Stimulated activated CD4-positive, alpha-beta T cell treated with anti-CD3 and anti-CD28 coated beads, Interleukin-15, amount 100 ng/mL, for 1 hour (primary cell): Measurements from ENCODE around the gene SOX10.
"Not testable (repeated sequence)": the region's sequence is repeated elsewhere in the genome, so short reads cannot be mapped to it uniquely, and the experiment has no call there.

Experiments used
- DNase-seq, 2 donors: peaks; one replicate each; pipeline ENCODE4 v3.0.0-alpha.2; 2020; ENCODE audit warnings: low read depth in 1 of 2, low spot score in 1 of 2

SOX10 gene

DNA sequence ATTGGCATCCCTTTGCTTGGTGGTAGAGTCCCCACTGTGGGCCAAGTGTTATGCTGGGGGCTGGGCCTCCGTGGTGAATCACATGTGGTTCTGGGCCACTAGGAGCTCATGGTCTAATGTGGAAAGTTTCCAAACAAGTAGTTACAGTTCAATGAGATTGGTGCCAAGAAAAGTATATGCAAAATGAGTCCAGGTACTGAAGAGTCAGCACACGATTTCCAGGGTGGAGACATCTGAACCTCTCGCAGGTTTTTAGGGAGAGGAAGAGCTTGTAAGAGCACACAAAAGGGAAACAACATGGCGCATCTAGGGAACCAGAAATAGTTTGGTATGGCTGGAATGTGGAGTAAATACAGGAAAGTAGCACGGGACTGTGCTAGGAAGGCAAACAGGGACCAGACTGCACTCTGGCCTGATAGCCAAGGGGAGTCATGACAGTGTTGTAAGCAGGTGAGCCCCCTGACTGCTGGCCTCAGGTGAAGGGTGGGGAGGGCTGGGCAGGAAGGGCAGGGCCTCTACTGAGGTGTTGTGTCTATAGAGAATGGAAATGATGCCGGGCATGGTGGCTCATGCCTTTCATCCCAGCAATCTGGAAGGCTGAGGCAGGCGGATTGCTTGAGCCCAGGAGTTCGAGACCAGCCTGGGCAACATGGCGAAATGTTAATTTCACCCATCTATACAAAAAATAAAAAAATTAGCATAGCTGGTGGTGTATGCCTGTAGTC, 18.3 kb downstream of the SOX10 start:
- no peak for DNase-seq

DNA sequence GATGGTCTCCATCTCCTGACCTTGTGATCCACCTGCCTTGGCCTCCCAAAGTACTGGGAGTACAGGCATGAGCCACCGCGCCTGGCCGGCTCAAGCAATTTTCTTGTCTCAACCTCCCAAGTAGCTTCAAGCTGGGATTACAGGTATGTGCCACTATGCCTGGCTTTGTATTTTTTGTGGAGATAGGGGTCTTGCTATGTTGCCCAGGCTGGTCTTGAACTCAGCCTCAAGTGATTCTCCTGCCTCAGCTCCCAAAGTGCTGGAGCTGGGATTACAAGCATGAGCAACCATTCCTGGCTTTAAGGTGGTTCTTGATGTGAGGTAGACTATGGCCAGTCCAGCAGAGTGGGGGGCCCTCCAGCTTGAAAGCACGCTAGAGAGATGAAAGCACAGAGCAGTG, 23.3 kb downstream of the SOX10 start:
- DNase-seq, result no peak

DNA sequence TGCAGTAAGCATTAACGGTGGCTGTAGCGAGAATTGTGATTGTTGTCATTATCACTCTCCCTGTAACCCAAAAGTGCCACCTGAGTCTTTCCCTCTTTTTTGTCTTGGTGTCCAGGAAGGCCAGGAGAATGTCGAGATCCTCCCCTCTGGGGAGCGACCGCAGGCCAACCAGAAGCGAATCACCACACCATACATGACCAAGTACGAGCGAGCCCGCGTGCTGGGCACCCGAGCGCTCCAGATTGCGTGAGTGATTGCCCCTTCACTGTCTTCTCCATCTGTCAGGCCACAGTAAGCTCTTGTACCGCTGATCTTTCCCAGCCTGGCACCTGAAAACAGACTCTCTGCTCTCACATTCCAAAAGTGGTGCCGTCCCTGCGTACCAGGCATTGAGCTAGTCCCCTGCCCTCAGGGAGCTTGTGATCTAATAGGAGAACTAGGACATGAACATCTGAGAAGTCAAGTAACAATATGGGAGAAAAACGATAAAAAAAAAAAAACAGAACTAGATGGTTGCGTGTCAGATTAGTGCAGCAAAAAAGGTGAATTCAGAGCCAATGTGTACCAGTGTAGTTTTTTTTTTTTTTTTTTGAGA, 25.0 kb downstream of the SOX10 start:
- no peak for DNase-seq

DNA sequence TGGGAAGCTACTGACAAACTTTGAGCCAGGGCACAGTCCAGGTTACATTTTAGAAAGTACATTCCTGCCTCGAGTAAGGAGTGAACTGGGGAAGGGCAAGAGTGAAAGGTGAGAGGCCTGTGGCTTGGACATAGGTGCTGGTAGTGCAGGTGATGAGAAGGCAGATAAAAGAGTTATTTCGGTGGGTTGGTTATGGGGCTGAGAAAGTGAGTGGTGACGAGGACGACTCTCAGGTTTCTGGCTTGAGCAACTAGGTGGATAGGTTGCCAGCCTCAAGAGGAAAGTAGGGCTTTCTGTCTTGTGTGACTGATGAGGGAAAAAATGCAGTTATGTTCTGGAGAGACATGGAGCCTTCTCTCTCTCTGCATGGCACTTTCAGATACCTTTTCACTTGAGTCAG, 27.1 kb downstream of the SOX10 start:
- DNase-seq, result no peak

DNA sequence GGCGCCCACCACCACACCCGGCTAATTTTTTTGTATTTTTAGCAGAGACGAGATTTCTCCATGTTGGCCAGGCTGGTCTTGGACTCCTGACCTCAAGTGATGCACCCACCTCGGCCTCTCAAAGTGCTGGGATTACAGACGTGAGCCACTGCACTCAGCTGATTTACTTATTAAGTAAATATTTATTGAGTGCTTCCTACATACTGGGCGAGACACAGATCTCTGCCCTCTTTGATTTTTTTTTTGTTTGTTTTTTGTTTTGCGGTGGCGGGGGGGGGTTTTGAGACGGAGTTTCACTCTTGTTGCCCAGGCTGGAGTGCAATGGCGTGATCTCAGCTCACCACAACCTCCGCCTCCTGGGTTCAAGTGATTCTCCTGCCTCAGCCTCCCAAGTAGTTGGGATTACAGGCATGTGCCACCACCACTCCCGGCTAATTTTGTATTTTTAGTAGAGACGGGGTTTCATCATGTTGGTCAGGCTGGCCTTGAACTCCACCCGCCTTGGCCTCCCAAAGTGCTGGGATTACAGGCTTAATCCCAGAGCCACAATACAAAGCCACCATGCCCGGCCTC, 28.4 kb downstream of the SOX10 start:
- DNase-seq, result not testable (repeated sequence)

DNA sequence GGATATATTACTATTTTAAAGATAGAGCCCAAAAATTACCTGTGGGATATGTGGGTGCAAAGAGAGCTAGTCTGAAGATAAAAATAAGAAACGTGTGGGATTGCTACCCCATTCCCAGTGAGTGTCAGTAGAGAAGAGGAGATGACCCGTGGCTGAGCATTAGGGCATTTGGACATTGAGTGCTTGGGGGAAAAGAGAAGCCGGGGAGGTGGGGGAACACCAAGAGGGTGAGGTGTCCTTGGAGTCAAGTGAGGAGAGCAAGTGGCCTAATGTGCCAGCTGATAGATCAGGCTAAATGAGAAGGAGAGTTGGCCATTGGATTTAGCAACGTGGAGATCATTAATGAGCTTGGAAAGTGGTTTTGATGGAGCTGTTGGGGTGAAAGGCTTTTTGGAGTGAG, 29.7 kb downstream of the SOX10 start:
- no peak for DNase-seq

DNA sequence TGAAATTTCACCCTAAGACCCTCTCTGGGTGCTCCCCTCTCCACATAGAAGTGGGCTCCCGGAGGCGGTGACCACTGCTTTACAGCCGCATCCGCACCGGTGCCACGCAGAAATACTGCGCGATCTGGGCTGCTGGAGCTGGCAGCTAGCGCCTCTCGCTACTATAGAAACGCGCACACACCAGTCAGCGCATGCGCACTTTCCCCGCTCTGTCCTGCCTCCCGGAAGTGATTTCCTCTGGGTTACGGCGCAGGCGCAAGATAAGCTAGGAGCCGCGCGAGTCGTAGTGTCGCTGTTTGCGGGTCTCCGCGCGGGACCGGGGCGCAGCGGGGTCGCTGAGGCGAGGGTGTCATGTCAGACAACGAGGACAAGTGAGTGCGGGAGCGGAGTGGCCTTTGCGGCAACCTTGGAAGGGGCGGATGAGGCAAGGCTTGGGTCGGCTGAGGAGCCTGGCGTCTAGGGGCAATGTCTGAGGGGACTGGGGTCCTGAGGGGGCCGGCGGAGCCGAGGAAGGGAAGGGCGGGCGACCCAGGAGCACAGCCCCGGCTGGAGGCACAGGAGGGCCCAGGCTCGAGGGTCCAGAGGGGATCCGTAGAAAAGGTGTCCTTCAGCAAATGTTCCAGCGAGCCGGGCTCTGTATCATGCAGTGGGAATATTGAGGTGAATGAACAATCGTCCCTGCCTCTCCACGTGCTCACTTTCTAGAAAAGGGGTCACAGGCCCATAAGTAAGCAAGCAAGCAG, 30.7 kb downstream of the SOX10 start, which contains the start of the genes C22orf23 and POLR2F:
C22orf23 (minus strand) TSS at position 165 of the 743 bp plus-strand sequence. CDS start 452 bp downstream, outside the sequence.
POLR2F (plus strand) TSS at position 263 of the 743 bp plus-strand sequence; CDS start at position 352, 89 bp downstream.
- peak; percentile 90 to 92 for DNase-seq

DNA sequence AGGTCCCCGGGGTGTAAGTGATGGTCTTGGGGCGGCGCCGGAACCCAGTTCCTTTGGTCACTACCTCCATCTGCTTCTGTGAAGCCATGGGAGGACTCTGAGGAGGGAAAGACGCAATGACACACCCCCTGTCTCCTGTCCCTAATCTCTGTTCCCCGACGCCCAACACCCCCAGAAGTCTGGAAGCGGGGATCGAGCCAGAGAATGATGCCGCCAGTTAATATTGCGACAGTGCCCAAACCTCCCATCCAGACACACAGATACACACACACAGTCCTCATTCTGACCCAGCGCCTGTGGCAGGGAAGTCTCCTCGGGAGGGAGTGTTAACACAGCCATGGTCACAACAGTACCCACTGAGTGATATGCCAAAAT, 31.3 kb downstream of the SOX10 start:
- DNase-seq, result no peak

DNA sequence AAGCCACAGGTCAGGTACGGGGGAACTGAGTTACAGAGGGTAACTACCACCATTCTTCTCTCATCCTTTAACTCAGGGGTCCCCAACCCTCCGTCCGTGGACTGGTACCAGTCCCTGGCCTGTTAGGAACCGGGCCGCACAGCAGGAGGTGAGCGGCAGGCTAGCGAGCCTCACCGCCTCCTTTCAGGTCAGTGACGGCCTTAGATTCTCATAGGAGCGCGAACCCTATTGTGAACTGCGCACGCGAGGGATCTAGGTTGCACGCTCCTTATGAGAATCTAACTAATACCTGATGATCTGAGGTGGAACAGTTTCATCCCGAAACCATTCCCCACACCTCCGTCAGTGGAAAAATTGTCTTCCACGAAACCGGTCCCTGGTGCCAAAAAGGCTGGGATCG, 31.7 kb downstream of the SOX10 start:
- DNase-seq, result not testable (repeated sequence)

DNA sequence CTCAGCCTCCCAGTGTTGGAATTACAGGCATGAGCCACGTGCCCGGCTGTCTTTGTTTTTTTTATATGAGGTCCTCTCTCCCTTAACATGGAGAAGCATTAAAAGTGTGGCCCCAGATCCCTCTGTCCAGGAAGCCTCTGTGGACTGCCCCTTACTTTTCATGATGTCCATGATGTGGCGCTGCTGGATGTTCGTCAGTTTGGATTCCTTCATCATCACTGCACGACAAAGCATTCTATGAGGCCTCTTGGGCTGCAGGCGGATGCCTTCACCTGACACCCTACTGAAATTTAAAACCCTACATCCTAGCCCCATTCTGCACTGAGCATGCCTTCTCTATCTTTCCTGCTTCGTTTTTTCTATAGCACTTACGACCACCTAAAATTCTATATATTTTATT, 33.0 kb downstream of the SOX10 start:
- no peak for DNase-seq

DNA sequence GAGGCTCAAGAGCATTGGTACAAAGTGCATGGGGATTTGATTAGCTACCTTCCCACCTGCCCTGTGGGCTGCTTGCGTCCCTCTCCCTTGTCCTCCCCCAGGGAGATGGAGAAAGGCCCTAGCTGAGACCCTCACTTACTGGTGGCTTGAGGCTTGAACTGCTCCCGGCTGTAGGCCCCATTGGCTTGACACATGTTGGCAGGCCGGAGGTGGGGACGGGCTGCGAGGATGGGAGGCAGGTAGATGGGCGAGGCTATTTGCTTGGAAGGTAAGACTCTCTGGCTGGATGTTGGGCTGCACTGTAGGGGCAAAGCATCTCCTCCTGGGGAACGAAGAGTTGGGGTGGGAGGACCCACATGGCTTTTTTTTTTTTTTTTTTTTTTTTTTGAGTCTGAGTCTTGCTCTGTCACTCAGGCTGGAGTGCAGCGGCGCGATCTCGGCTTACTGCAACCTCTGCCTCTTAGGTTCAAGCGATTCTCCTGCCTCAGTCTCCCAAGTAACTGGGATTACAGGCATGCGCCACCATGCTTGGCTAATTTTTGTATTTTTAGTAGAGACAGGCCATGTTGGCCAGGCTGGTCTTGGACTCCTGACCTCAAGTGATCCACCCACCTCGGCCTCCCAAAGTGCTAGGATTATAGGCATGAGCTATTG, 37.1 kb downstream of the SOX10 start:
- not testable (repeated sequence) for DNase-seq

DNA sequence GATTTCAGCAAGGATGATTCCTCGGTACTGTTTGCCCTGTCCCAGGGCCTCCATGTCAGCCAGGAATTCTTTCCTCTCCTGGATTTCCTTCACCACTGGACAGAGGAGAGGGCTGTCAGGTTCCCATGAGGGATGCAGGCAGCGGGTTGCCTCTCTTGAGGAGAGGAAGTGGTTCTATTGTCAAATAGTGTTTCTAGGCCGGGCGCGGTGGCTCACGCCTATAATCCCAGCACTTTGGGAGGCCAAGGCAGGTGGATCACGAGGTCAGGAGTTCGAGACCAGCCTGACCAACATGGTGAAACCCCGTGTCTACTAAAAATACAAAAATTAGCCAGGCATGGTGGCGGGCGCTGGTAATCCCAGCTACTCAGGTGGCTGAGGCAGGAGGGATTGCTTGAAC, 39.9 kb downstream of the SOX10 start:
- not testable (repeated sequence) for DNase-seq

DNA sequence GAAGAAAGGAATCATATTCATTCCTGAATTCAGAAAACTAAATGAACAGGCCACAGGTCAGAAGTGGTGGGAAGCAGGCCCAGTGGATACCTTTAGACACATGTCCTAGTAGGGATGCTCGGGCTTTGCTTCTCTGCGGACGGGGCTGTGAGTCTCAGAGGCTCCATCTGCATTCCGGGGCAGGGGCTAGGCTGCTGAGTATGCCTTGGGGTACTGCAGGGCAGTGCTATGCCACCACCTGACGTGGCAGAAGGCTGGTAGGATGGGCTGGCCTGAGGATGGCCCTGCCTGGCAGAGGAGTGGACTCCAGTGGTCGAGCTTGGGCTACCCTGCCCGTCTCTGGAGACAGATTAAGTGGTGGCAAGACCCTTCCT, 40.5 kb downstream of the SOX10 start:
- no peak for DNase-seq

DNA sequence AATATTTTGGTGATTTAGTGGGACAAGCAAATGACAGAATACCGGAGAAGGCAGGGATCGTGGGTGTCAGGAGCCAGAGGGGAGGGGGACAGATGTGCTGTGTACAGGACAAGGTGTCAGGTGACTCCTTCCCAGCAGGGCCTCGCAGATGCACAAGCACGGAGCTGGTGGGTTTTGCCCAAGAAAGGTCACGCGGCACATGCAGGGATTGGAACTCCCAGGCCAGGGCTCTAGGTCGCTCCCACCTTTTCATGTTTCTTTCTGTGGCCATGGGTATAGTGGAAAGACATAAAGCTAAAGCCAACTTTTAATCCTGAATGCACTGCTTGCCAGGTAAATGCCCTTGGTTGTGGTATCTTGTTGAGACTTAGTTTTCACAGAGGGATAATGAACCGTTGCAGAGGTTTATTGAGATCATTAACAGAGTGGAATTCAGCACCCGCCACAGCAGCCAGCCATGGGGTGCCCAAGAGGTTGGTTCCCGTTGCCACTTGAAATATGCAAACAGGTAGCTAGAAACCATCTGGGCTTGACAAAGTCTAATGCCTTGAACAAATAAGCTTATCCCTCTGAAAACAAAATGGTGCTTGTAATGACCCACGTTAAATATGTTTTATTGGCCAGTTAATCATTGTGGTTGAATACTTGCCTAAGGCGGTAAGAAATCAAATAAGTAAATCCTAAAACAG, 41.1 kb downstream of the SOX10 start:
- DNase-seq, result no peak

DNA sequence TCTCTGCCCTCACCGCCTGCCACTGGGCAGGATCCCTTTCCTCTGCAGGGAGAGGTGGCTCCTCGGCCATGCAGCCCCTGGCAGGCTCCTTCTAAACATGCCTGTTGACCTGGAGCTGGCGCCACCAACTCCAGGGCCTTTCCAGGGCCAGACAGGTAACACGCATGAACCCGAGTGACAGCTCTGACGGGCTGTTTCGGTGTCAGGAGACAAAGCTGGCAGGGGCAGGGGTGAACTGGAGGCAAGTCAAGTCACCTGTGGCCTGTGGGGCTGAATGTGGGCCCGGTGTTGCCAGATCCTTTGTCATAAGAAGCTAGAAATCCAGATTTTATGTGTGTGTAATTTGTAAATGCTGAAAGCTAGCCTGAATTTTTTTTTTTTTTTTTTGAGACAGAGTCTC, 42.2 kb downstream of the SOX10 start:
- no peak for DNase-seq

DNA sequence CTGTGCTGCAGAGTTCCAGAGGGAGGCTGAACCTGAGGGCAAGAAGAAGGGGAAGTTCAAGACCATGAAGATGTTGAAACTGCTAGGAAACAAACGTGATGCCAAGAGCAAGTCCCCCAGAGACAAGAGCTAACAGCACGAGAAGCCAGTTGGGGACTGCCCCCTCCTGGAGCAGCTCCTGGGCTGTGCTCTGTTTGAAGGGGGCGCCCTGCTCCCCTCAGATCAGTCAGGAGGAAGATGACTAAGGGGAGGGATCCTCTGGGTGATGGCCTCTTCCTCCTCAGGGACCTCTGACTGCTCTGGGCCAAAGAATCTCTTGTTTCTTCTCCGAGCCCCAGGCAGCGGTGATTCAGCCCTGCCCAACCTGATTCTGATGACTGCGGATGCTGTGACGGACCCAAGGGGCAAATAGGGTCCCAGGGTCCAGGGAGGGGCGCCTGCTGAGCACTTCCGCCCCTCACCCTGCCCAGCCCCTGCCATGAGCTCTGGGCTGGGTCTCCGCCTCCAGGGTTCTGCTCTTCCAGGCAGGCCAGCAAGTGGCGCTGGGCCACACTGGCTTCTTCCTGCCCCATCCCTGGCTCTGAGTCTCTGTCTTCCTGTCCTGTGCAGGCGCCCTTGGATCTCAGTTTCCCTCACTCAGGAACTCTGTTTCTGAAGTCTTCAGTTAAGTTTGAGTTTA, 43.5 kb downstream of the SOX10 start:
- no peak for DNase-seq

DNA sequence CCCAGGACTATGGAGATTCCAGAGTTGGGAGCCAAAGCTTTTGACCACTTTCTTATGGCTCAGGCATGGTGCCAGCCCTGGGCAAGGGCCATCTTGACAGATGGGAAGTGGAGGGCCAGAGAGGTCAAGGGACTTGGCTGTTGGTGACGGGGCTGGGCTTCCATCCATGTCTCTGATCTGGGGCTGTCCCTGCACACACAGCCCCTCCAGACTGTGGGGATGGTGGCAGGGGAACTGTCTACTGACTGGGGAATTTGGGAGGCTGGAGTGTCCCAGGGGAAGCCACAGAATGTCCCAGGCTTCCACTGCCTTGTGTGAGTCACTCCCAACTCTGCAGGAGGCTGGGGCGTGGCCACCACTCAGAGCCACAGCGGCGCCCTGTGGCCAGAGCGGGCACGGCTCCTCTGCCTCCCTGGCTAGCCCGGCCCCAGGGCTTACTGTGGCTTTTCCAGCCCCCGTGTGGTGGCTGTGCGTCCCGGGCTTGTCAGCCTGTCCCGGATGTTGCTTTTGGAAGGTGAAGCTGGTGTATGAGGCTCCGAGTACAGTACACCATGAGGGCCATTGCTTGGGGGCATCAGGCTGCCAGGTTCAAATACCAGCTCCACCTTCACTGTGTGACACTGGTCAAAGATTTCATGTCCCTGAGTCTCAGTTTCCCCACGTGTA, 50.5 kb downstream of the SOX10 start:
- peak; percentile 61 to 76 for DNase-seq

DNA sequence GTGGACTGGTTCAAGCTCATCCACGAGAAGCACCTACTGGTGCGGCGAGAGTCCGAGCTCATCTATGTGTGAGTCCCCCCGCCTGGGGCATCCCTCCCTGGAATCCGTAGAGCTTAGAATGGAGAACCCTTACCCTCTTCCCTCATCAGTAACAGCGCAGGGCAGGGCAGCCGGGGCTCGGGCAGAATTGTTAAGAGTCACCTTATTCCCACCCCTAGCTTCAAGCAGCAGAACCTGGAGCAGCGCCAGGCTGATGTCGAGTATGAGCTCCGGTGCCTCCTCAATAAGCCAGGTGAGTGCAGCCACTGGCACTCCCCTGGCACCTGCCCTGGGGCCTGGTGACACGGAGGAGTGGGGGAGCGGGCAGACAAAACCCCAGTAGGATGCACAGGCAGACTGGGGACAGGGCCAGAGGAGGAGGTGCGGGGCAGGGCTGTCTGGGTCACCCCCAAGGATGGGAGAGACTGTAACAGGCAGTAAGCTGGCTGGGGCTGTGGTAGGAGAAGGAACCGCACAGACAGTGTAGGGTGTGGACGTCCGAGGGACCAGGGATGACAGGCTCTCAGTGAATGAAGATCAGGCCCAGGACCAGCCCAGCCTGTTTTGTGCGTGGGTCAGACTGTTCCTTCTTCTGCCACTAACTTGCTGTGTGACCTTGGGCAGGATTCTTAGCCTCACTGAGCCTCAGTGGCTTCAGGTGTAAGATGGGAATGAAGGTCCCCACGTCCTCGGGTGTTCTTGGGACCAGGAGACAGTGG, 51.4 kb downstream of the SOX10 start:
- DNase-seq, result no peak

DNA sequence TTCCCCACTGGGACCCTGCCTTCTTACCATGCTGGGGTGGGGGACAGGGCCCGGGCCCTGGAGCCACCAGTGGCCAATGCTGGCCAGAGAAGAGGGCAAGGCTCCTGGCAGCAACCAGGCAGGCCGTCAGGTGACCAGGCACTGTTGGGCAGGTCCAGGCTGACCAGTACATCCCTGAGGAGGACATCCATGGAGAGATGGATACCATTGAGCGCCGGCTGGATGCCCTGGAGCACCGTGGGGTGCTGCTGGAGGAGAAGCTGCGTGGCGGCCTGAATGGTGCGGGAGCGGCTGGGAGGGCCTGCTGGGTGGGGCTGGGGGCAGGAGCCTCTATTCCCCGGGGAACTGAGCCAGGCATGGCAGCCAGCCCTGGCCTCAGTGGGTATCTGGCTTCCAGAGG, 52.0 kb downstream of the SOX10 start:
- DNase-seq, result no peak
